SK-N-SH (cell line): ENCODE measurements around the gene NT5C. TPM values are rescaled to one million over a fixed set of nuclear protein-coding genes. Genes with fewer than 3 reads are reported as not detected.

ENCODE experiments used
- CTCF ChIA-PET: fragments of 300-600, 350-600 bp; formaldehyde crosslinking; extraction: SDS; loops from one replicate; lab custom pipeline; 2021; lab: Yijun Ruan, JAX
- POLR2A ChIA-PET: fragments of 350-600 bp; sonication (Branson Sonifier 250); formaldehyde crosslinking; extraction: SDS; loops from one replicate; lab custom pipeline; 2020; ENCODE audit warnings: antibody characterized with exemption, inconsistent platforms; lab: Yijun Ruan, JAX
- DNase-seq: peaks from one replicate; pipeline ENCODE4 v3.0.0; 2012
- H2AFZ ChIP-seq: fragments of 200-600 bp; sonication (generic); 2 replicates; pipeline ENCODE4 v1.8.1; 2016; ENCODE audit warnings: antibody characterized with exemption, mild to moderate bottlenecking, low read depth
- H3F3A ChIP-seq: fragments of 200-600 bp; sonication (generic); replicated peaks from 2 replicates; pipeline ENCODE3; 2016; ENCODE audit warnings: antibody characterized with exemption, mild to moderate bottlenecking; ENCODE audit not compliant: insufficient read depth
- H3K27ac ChIP-seq, 2 experiments: fragments of 200-500 bp in 1 of 2; fragments of 200-600 bp in 1 of 2; sonication (Bioruptor generic) in 1 of 2; sonication (generic), shearing (Covaris generic) in 1 of 2; 2 replicates each; pipeline versions ENCODE4 v1.5.1 to v1.6.1; 2014 to 2016; ENCODE audit warnings: low read depth in 2 of 2, inconsistent platforms in 1 of 2, low read length in 1 of 2, mild to moderate bottlenecking in 1 of 2, mixed read lengths in 1 of 2
- H3K27me3 ChIP-seq: fragments of 200-600 bp; sonication (generic), shearing (Covaris generic); 2 replicates; pipeline ENCODE4 v1.6.1; 2016; ENCODE audit warnings: mixed run types; ENCODE audit not compliant: insufficient read depth
- H3K36me3 ChIP-seq, 2 experiments: fragments of 200-500 bp in 1 of 2; fragments of 200-600 bp in 1 of 2; sonication (Bioruptor generic) in 1 of 2; sonication (generic) in 1 of 2; replicated peaks in 1 of 2; 2 replicates each; pipeline versions ENCODE3 to v1.5.1; 2014 to 2016; ENCODE audit warnings: low read length in 1 of 2, mild to moderate bottlenecking in 1 of 2; ENCODE audit not compliant: insufficient read depth in 2 of 2, control insufficient read depth in 1 of 2
- H3K4me1 ChIP-seq, 2 experiments: fragments of 200-500 bp in 1 of 2; fragments of 200-600 bp in 1 of 2; sonication (Bioruptor generic) in 1 of 2; sonication (generic), shearing (Covaris generic) in 1 of 2; 2 replicates each; pipeline versions ENCODE4 v1.5.1 to v1.6.1; 2014 to 2016; ENCODE audit warnings: low read depth in 1 of 2, low read length in 1 of 2, mixed run types in 1 of 2; ENCODE audit not compliant: insufficient read depth in 2 of 2, control insufficient read depth in 1 of 2
- H3K4me2 ChIP-seq: fragments of 200-600 bp; sonication (generic), shearing (Covaris generic); 2 replicates; pipeline ENCODE4 v1.6.1; 2017; ENCODE audit warnings: mixed run types
- H3K4me3 ChIP-seq, 2 experiments: fragments of 200-500 bp in 1 of 2; fragments of 200-600 bp in 1 of 2; sonication (Bioruptor generic) in 1 of 2; sonication (generic), shearing (Covaris generic) in 1 of 2; 2 replicates each; pipeline versions ENCODE4 v1.5.1 to v1.8.1; 2014 to 2016; ENCODE audit warnings: low read depth in 2 of 2, inconsistent platforms in 1 of 2, low read length in 1 of 2, mild to moderate bottlenecking in 1 of 2, mixed read lengths in 1 of 2, moderate library complexity in 1 of 2
- H3K79me2 ChIP-seq: fragments of 200-600 bp; sonication (generic); 2 replicates; pipeline ENCODE4 v1.8.1; 2017; ENCODE audit warnings: mild to moderate bottlenecking; ENCODE audit not compliant: insufficient read depth
- H3K9ac ChIP-seq: fragments of 200-600 bp; sonication (generic); 2 replicates; pipeline ENCODE4 v1.6.1; 2017; ENCODE audit warnings: mixed run types
- H3K9me2 ChIP-seq: fragments of 200-600 bp; sonication (generic); 2 replicates; pipeline ENCODE4 v1.6.1; 2017; ENCODE audit warnings: mixed run types
- H3K9me3 ChIP-seq: fragments of 200-600 bp; sonication (generic); 2 replicates; pipeline ENCODE4 v1.6.1; 2017; ENCODE audit warnings: mixed run types, mild to moderate bottlenecking, moderate library complexity
- H4K20me1 ChIP-seq: fragments of 200-600 bp; sonication (generic); 2 replicates; pipeline ENCODE4 v1.6.1; 2017; ENCODE audit warnings: mild to moderate bottlenecking, mixed run types; ENCODE audit not compliant: insufficient read depth
- CHD2 ChIP-seq: fragments of 150-350 bp; IDR thresholded peaks from 2 replicates; pipeline ENCODE4 v1.6.1; 2018; ENCODE audit warnings: low read length; ENCODE audit not compliant: partially characterized antibody
- CTCF ChIP-seq: fragments of 200-600 bp; sonication (generic); IDR thresholded peaks from 2 replicates; pipeline ENCODE4 v1.6.1; 2017; ENCODE audit warnings: antibody characterized with exemption, mild to moderate bottlenecking, moderate library complexity
- ELF1 ChIP-seq: IDR thresholded peaks from 2 replicates; pipeline ENCODE4 v1.4.0; 2012
- EZH2phosphoT487 ChIP-seq: fragments of 200-600 bp; sonication (generic); IDR thresholded peaks from 2 replicates; pipeline ENCODE4 v1.6.1; 2017; ENCODE audit warnings: low read depth, mixed run types, mild to moderate bottlenecking, antibody characterized with exemption, moderate library complexity, borderline replicate concordance
- FOSL2 ChIP-seq: IDR thresholded peaks from 2 replicates; pipeline ENCODE4 v1.4.0; 2012; ENCODE audit warnings: low read depth, mild to moderate bottlenecking, moderate library complexity, borderline replicate concordance
- GATA2 ChIP-seq: sonication (generic); formaldehyde crosslinking; IDR thresholded peaks from 2 replicates; pipeline ENCODE4 v1.5.0; 2020; ENCODE audit warnings: mild to moderate bottlenecking, missing genetic modification reagents
- JUND ChIP-seq: IDR thresholded peaks from 2 replicates; pipeline ENCODE4 v1.4.0; 2012
- MEF2A ChIP-seq: IDR thresholded peaks from 2 replicates; pipeline ENCODE4 v1.4.0; 2012; ENCODE audit warnings: low read depth, borderline replicate concordance
- MXI1 ChIP-seq: IDR thresholded peaks from 2 replicates; pipeline ENCODE4 v1.6.1; 2012; ENCODE audit warnings: mild to moderate bottlenecking, low read depth, low read length, improper control_type of control experiment
- NFIC ChIP-seq: IDR thresholded peaks from 2 replicates; pipeline ENCODE4 v1.4.0; 2012; ENCODE audit warnings: borderline replicate concordance
- NRF1 ChIP-seq: IDR thresholded peaks from 2 replicates; pipeline ENCODE4 v1.6.1; 2012; ENCODE audit warnings: low read depth, mild to moderate bottlenecking, low read length
- POLR2AphosphoS5 ChIP-seq: IDR thresholded peaks from 2 replicates; pipeline ENCODE4 v1.6.1; 2012; ENCODE audit warnings: low read depth, low read length
- RFX5 ChIP-seq: IDR thresholded peaks from 2 replicates; pipeline ENCODE4 v1.6.1; 2012; ENCODE audit warnings: mild to moderate bottlenecking, improper control_type of control experiment, low read length
- RXRA ChIP-seq: IDR thresholded peaks from 2 replicates; pipeline ENCODE4 v1.4.0; 2012; ENCODE audit warnings: low read depth, mild to moderate bottlenecking, borderline replicate concordance
- TAF1 ChIP-seq: IDR thresholded peaks from 2 replicates; pipeline ENCODE4 v1.6.1; 2012; ENCODE audit warnings: low read depth, mild to moderate bottlenecking, low read length, moderate library complexity, borderline replicate concordance
- ZBTB33 ChIP-seq: IDR thresholded peaks from 2 replicates; pipeline ENCODE4 v1.4.0; 2012; ENCODE audit warnings: low read depth, borderline replicate concordance
- WGBS: methylation state at CpG from one replicate; pipeline ENCODE4 v1.1.6; 2017; ENCODE audit warnings: low lambda C conversion rate; 5-methylcytosine and 5-hydroxymethylcytosine counted together
- polyA plus RNA-seq, 3 experiments: library from polyadenylated mRNA; depleted of rRNA; stranded (reverse); fragments of >200 nt; gene quantifications; 2 replicates each; pipeline ENCODE4 v1.2.3, GENCODE V29; 2012

Gene NT5C
- polyA plus RNA-seq, 1 of the 3 experiments (the other 2 are of a cell fraction): 111 TPM

GRCh38 chr17:75130632-75131277 lies 787 bp downstream of the NT5C start (continued):
- TF ChIP-seq CTCF (peak; percentile 77), JUND (no peak; the same call in 1 of the 2 replicates), POLR2AphosphoS5 (no peak), NFIC (peak; percentile 71), TAF1 (no peak), ZBTB33 (no peak), RFX5 (no peak), EZH2phosphoT487 (no peak), RXRA (no peak), MEF2A (no peak), CHD2 (peak; percentile 26)
- TF ChIP-seq, all 33 proteins: peak for 13

GRCh38 chr17:75130059-75130631 lies 1.4 kb downstream of the NT5C start:
- peaks cover 9% of the 10 kb centered on the region; the same call in 1 of the 2 replicates for H4K20me1 ChIP-seq
- H3K79me2 ChIP-seq: peaks cover 25% of the 10 kb centered on the region; the same call in 1 of the 2 replicates
- peak overlapping the region; percentile 96 for H3K4me2 ChIP-seq
- H3K27me3 ChIP-seq: no peaks in the 10 kb centered on the region
- no peaks in the 10 kb centered on the region for H3K9me3 ChIP-seq
- peak overlapping the region; percentile 64 to 88 for H3K4me3 ChIP-seq
- no peak overlapping the region for H2AFZ ChIP-seq
- CTCF ChIA-PET: interaction anchor here (0.6 to 19.6 kb wide), 35 partner anchors 8 to 619 kb away, joined by 3 to 422 read pairs (median 7); partner anchors contain the start of genes ARMC7, ATP5PD, GGA3 and HID1
- 55% methylated on average over 24 of the region's 24 CpGs for WGBS
- H3K4me1 ChIP-seq: peaks cover 5 to 19% of the 10 kb centered on the region in 2 experiments; a peak in 2 of 4 replicates
- TF ChIP-seq POLR2AphosphoS5 (no peak), NRF1 (no peak), ELF1 (0 out of 2 replicates have a peak, but pooled peaks have one; percentile 5), FOSL2 (no peak), MXI1 (no peak), GATA2 (CRISPR knock-in tag) (peak; percentile 53)
- POLR2A ChIA-PET: interaction anchor here (1.0 to 2.4 kb wide), 7 partner anchors 16 to 169 kb away, joined by 3 to 22 read pairs (median 8); partner anchors contain the start of genes ARMC7, HID1, MIF4GD and NUP85
- H3K27ac ChIP-seq: peak overlapping the region; percentile 78 to 90; a peak in 2 of 4 replicates
- H3K9me2 ChIP-seq: no peaks in the 10 kb centered on the region
- H3K36me3 ChIP-seq: peaks cover 10 to 21% of the 10 kb centered on the region in 2 experiments
- peaks cover 31% of the 10 kb centered on the region for H3F3A ChIP-seq
- H3K9ac ChIP-seq: peak overlapping the region; percentile 90; the same call in 1 of the 2 replicates
- DNase-seq: peak; percentile 59
